GM12873 (cell line): ENCODE measurements around the gene RAC3.

ENCODE experiments used
- TF ChIP-seq, protein P1 (sequence below): IDR thresholded peaks from 2 replicates; pipeline ENCODE4 v1.5.1; 2012; ENCODE audit warnings: low read depth, mild to moderate bottlenecking, moderate library complexity, low read length, control low read depth; ENCODE audit not compliant: insufficient read depth; ENCODE audit errors: missing control alignments

RAC3 gene

DNA sequence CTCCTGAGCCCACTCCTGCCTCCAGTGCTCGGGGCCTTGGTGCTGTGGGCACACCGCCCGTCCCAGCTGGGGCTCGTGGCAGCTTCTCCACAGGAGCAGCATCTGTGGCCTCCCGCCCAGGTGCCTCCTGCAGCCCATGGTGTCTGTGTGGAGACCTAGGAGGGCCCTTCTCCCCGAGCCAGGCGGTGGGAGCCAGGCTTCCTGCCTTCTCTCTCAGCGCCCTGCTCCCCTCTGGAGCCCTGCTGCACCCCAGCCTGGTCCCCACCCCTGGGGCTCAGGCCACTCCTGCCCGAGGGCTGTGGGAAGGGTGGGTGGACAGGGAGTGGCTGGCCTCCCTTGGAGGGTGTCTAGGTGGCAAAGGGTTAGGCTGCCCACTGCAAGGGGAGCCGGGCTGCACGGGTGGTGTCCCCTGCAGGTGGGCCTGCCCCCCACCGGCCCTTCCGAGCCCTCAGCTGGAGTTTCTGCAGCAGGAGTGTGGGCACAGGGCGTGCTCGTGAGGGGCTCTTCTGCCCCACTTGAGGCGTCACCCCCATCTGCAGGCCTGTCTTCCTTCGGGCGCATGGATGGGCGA lies 19.8 kb upstream of the RAC3 start:
- TF ChIP-seq, protein P1, sequence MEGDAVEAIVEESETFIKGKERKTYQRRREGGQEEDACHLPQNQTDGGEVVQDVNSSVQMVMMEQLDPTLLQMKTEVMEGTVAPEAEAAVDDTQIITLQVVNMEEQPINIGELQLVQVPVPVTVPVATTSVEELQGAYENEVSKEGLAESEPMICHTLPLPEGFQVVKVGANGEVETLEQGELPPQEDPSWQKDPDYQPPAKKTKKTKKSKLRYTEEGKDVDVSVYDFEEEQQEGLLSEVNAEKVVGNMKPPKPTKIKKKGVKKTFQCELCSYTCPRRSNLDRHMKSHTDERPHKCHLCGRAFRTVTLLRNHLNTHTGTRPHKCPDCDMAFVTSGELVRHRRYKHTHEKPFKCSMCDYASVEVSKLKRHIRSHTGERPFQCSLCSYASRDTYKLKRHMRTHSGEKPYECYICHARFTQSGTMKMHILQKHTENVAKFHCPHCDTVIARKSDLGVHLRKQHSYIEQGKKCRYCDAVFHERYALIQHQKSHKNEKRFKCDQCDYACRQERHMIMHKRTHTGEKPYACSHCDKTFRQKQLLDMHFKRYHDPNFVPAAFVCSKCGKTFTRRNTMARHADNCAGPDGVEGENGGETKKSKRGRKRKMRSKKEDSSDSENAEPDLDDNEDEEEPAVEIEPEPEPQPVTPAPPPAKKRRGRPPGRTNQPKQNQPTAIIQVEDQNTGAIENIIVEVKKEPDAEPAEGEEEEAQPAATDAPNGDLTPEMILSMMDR: no peak

DNA sequence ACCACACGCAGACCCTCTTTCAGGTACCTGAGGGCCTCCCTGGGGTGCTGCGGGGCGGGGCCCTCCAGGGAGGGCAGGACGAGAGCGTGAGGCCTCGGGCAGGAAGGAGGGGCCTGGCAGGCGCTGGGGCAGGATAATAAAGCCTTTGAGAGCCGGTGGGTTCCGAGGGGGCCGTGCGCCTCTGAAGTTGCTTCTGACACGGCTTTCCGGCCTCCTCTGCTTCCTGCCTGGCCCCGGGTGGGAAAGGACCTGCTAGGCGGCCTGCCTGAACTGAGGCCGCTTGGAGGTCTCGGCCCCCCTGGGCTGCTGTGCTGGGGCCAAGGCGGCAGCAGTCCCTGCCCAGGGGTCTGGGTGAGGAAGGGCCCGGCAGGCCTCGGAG lies 19.2 kb upstream of the RAC3 start:
- TF ChIP-seq, protein P1: no peak

DNA sequence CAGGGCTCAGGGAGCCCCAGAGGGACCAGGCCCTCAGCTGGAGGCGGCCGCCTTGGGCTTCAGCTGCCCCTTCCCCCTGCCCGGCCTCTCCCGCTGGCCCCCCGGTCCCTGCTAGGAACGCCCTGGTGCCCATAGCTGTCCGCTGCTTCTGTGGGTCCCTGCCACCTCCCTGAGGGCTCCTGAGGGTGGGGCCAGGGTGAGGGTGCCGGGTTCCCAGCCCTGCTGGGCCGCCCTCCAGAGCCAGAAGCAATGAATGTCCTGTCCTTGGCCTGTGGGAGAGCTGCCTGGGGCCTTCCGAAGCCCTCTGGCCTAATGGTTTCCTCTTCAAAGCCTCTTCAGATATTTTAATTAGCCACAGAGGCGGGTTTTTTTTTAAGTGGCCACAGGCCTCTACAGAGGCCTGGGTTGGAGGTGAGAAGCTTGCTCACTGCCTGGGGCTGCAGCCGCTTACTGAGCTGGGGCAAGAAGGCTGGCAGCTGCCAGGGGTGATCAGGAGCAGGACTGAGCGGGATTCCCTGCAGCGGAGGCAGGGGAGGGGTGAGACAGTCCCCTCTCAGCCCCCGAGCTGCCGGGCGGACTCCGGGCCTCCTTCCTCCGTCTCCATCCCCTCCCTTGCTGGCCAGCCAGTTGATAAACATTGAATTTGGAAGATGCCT lies 18.7 kb upstream of the RAC3 start:
- TF ChIP-seq, protein P1: no peak

DNA sequence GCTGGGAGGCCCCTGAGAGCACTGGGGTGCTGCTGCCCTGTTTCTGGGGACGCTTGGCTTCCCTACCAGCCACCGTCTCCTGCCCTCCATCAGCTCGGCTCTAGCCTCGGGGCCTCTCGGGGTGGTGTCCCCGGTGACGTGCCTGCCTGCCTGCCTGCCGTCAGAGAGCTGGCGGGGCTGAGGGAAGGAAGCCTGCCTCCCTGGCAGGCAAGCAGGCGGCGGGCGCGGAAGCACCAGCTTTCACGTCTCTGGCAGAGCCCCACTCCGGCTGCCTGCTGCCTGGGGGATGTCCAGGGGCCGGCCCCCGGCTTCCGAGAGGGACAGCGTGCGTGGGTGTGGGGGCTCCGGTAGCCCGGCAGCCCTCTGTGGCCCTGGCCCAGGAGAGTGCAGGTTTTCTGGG lies 18.1 kb upstream of the RAC3 start:
- TF ChIP-seq, protein P1: no peak

DNA sequence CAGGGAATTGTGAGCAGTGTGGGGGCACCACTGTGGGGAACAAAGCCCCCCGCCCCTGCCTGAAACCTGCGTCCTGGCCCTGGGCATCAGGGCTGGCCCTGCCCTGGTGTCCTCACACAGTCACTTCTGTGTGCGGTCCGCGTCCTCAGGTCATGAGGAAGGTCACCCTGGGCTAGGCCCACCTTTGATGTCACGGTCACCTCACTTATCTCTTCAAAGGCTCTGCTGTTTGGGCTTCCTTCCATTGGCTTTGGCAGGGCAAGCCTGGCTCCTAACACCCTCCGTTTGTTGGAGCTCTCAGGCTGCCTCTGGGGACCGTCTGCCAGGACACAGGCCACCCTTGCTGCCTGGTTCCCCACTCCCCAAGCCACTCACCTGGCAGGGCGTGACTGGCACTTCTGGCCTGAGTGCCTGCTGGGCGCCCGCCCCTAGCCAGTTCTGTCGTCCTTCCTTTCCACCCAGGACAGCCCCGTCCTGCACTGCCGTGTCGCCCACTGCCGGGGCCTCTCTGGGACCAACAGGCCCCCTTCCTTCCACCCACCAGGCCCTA lies 17.6 kb upstream of the RAC3 start:
- TF ChIP-seq, protein P1: no peak

DNA sequence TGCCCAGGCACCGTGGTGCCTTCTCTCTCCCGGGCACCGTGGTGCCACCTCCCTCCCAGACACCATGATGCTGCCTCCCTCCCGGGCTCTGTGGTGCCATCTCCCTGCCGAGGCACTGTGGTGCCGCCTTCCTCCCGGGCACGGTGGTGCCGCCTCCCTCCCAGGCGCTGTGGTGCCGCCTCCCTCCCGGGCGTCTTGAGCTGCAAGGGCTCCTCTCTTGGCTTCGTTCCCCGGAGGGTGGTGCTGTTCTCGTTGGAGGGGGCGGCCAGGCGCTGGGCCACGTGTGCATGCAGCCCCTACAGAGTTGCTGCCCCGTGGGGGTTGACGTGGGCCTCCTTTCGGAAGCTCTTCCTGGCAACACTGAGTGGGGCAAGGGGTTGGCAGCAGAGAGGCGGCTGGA lies 17.0 kb upstream of the RAC3 start:
- TF ChIP-seq, protein P1: no peak

DNA sequence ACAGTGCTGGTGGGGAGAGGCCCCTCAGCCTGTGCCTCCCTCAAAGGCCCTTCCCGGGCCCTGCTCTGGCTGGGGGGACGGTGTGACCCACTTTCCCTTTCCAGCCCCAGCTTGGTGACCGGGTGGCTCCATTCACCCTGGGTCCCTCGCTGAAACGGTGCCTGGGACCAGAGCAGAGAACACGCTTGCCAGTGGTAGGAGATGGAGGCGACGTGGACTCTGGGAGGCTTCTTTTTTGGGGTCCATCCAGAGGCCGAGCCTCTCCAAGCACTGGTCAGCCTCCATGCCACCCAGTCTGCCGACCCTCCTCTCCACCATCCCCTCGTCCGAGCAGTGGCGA lies 16.5 kb upstream of the RAC3 start:
- TF ChIP-seq, protein P1: no peak
